CD14-positive monocyte (primary cell): Measurements from ENCODE around the gene TLNRD1. TPM values are rescaled to one million over a fixed set of nuclear protein-coding genes. Genes with fewer than 3 reads are reported as not detected.

Source experiments
- DNase-seq, 3 donors: peaks; one replicate each; pipeline ENCODE4 v3.0.0-alpha.2; 2011 to 2022
- H2AFZ ChIP-seq: 2 replicates; pipeline ENCODE4 v1.6.0; 2012; ENCODE audit warnings: mild to moderate bottlenecking, low read depth, low read length, inconsistent platforms; ENCODE audit not compliant: insufficient read depth, poor library complexity, severe bottlenecking
- H3K27ac ChIP-seq, 2 donors: 1 replicate in 1 of 2; 2 replicates in 1 of 2; pipeline ENCODE4 v1.5.1; 2012 to 2013; ENCODE audit warnings: low read length in 2 of 2, control low read depth in 1 of 2, inconsistent platforms in 1 of 2, low read depth in 1 of 2, mild to moderate bottlenecking in 1 of 2
- H3K27me3 ChIP-seq, 2 donors: one replicate each; pipeline versions ENCODE4 v1.6.0 to v1.6.1; 2011 to 2013; ENCODE audit warnings: low read length in 2 of 2; ENCODE audit not compliant: control insufficient read depth in 2 of 2, insufficient read depth in 2 of 2
- H3K36me3 ChIP-seq, 2 donors: replicated peaks in 1 of 2; 1 replicate in 1 of 2; 2 replicates in 1 of 2; pipeline versions ENCODE4 v1.5.1 to v1.6.1; 2012 to 2013; ENCODE audit warnings: low read length in 2 of 2, control low read depth in 1 of 2, inconsistent platforms in 1 of 2, mild to moderate bottlenecking in 1 of 2; ENCODE audit not compliant: insufficient read depth in 2 of 2, control insufficient read depth in 1 of 2
- H3K4me1 ChIP-seq, 2 donors: 1 replicate in 1 of 2; 2 replicates in 1 of 2; pipeline versions ENCODE4 v1.5.1 to v1.6.1; 2012 to 2013; ENCODE audit warnings: low read length in 2 of 2, control low read depth in 1 of 2, inconsistent platforms in 1 of 2, mild to moderate bottlenecking in 1 of 2, moderate library complexity in 1 of 2; ENCODE audit not compliant: insufficient read depth in 2 of 2, control insufficient read depth in 1 of 2
- H3K4me2 ChIP-seq: replicated peaks from 2 replicates; pipeline ENCODE3; 2012; ENCODE audit warnings: low read length, moderate library complexity, mild to moderate bottlenecking; ENCODE audit not compliant: poor library complexity, severe bottlenecking; ENCODE audit errors: extremely low read depth
- H3K4me3 ChIP-seq, 3 experiments: fragments of 200-600 bp in 1 of 3; sonication (generic) in 1 of 3; replicated peaks in 1 of 3; 1 replicate in 2 of 3; 2 replicates in 1 of 3; pipeline ENCODE4 v1.5.1; 2011 to 2013; ENCODE audit warnings: low read length in 3 of 3, mild to moderate bottlenecking in 3 of 3, control low read depth in 2 of 3, low read depth in 2 of 3, inconsistent platforms in 1 of 3, moderate library complexity in 1 of 3
- H3K79me2 ChIP-seq: 2 replicates; pipeline ENCODE4 v1.6.0; 2012; ENCODE audit warnings: mild to moderate bottlenecking, control low read depth, inconsistent platforms, low read length, moderate library complexity; ENCODE audit not compliant: insufficient read depth
- H3K9ac ChIP-seq: 2 replicates; pipeline ENCODE4 v1.6.0; 2017; ENCODE audit warnings: low read length, mild to moderate bottlenecking; ENCODE audit not compliant: insufficient read depth, poor library complexity, severe bottlenecking
- H3K9me3 ChIP-seq, 2 donors: replicated peaks in 1 of 2; 1 replicate in 1 of 2; 2 replicates in 1 of 2; pipeline versions ENCODE4 v1.5.1 to v1.6.1; 2012 to 2013; ENCODE audit warnings: low read length in 2 of 2, control low read depth in 1 of 2; ENCODE audit not compliant: control insufficient read depth in 1 of 2, insufficient read depth in 1 of 2
- H4K20me1 ChIP-seq: 2 replicates; pipeline ENCODE4 v1.6.0; 2012; ENCODE audit warnings: mild to moderate bottlenecking, low read length, control low read depth, moderate library complexity; ENCODE audit not compliant: insufficient read depth
- H3K27ac Mint-ChIP-seq, 7 donors: one replicate each; pipeline ENCODE4 v1.8.0; 2020; ENCODE audit warnings: mild to moderate bottlenecking in 7 of 7, mixed read lengths in 7 of 7, moderate library complexity in 6 of 7, inconsistent platforms in 2 of 7
- H3K27me3 Mint-ChIP-seq, 3 donors: one replicate each; pipeline ENCODE4 v1.8.0; 2021 to 2022; ENCODE audit warnings: low read depth in 3 of 3, mild to moderate bottlenecking in 3 of 3, mixed read lengths in 3 of 3, moderate library complexity in 3 of 3, inconsistent platforms in 1 of 3
- H3K36me3 Mint-ChIP-seq, 2 donors: one replicate each; pipeline ENCODE4 v1.8.0; 2020; ENCODE audit warnings: mixed read lengths in 2 of 2, inconsistent platforms in 1 of 2, mild to moderate bottlenecking in 1 of 2
- H3K4me1 Mint-ChIP-seq: one replicate; pipeline ENCODE4 v1.8.0; 2020; ENCODE audit warnings: mild to moderate bottlenecking, mixed read lengths
- H3K4me3 Mint-ChIP-seq, 2 donors: one replicate each; pipeline ENCODE4 v1.8.0; 2020; ENCODE audit warnings: mild to moderate bottlenecking in 2 of 2, mixed read lengths in 2 of 2, moderate library complexity in 1 of 2
- H3K9me3 Mint-ChIP-seq, 7 donors: one replicate each; pipeline ENCODE4 v1.8.0; 2020 to 2022; ENCODE audit warnings: mixed read lengths in 7 of 7, mild to moderate bottlenecking in 6 of 7, moderate library complexity in 6 of 7, inconsistent platforms in 2 of 7
- whole genome bisulfite sequencing: methylation state at CpG from one replicate; pipeline ENCODE4 v1.1.5; 2013; ENCODE audit warnings: missing lambda C conversion rate; ENCODE audit not compliant: insufficient coverage; 5-methylcytosine and 5-hydroxymethylcytosine counted together
- intact Hi-C, 2 donors: fragments of 100-400 bp; cut with micrococcal nuclease; formaldehyde crosslinking; loops; one replicate each; pipeline versions ENCODE4 v1.15.0 to v1.15.1; 2023
- polyA plus RNA-seq, 3 donors: library from polyadenylated mRNA; depleted of rRNA in 1 of 3; unstranded in 2 of 3; stranded (reverse) in 1 of 3; fragments of 300-500 nt in 2 of 3; fragments of >200 nt in 1 of 3; fragmentation: Illumina TruSeq in 2 of 3; gene quantifications; 1 replicate in 2 of 3; 2 replicates in 1 of 3; pipeline ENCODE4 v1.2.3, GENCODE V29; 2012 to 2021
- TF ChIP-seq, protein P1 (sequence below): fragments of 200-600 bp; IDR thresholded peaks from one replicate; pipeline ENCODE4 v1.8.0; 2022; ENCODE audit warnings: antibody characterized with exemption, mild to moderate bottlenecking

TLNRD1 gene
- polyA plus RNA-seq, 3 donors = 2.6 to 12.6 (median 3.4) TPM

DNA sequence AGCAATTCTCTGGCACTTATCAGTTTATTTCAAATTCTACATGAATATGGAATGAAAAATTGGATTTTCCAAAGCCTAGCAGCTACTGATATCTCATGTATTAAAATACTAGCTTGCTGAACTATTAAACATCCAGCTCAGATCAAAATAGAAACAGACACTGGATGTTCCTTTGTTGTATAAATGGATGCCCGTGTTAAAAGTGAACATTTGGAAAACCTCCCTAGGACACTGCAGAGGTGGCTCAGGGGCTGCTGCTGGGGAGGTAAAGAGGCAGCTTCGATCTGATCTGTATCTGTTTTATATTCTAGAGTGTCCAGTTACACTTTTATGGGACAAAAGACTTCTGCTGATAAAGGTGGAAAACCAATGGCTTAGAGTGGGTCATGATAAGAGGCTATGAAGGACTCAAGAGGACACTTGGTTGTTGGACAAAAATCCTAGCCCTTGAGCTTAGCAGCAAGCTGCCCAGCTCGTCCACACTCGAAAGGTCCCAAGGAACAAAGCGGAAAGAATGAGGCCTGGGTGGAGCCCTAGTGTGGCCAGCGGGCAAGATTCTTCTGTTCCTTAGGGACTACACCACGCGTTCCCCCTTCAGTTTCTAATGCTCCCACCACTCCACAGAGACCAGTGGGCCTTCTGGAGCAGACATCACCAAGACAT is 21.1 kb upstream of the TLNRD1 start:
- peaks cover 6% of the 10 kb centered on the region in 2 donors for H3K4me1 ChIP-seq
- peaks cover 0 to 2% (median 0%) of the 10 kb centered on the region in 7 donors for H3K9me3 Mint-ChIP-seq
- H3K36me3 Mint-ChIP-seq = peaks cover 56 to 58% of the 10 kb centered on the region in 2 donors
- no peak overlapping the region for H3K4me3 Mint-ChIP-seq
- H2AFZ ChIP-seq = no peak overlapping the region
- no peaks in the 10 kb centered on the region for H3K9me3 ChIP-seq
- intact Hi-C loops = loop anchor here (5.0 to 10.0 kb wide), 3 partner anchors 55 to 288 kb away; no protein-coding TSS in a partner anchor
- no peak for DNase-seq
- TF ChIP-seq, protein P1, sequence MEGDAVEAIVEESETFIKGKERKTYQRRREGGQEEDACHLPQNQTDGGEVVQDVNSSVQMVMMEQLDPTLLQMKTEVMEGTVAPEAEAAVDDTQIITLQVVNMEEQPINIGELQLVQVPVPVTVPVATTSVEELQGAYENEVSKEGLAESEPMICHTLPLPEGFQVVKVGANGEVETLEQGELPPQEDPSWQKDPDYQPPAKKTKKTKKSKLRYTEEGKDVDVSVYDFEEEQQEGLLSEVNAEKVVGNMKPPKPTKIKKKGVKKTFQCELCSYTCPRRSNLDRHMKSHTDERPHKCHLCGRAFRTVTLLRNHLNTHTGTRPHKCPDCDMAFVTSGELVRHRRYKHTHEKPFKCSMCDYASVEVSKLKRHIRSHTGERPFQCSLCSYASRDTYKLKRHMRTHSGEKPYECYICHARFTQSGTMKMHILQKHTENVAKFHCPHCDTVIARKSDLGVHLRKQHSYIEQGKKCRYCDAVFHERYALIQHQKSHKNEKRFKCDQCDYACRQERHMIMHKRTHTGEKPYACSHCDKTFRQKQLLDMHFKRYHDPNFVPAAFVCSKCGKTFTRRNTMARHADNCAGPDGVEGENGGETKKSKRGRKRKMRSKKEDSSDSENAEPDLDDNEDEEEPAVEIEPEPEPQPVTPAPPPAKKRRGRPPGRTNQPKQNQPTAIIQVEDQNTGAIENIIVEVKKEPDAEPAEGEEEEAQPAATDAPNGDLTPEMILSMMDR = no peak
- H3K4me3 ChIP-seq = no peak overlapping the region
- H3K27ac Mint-ChIP-seq = peak overlapping the region in 4 of 7 donors; percentile 61 to 91 (median 71)
- H3K27me3 Mint-ChIP-seq = no peaks in the 10 kb centered on the region
- H4K20me1 ChIP-seq = peaks cover 13% of the 10 kb centered on the region
- WGBS = 100% methylated on average over 2 of the region's 8 CpGs
- no peak overlapping the region for H3K9ac ChIP-seq
- peaks cover 47% of the 10 kb centered on the region for H3K79me2 ChIP-seq
- no peaks in the 10 kb centered on the region for H3K27me3 ChIP-seq
- no peak overlapping the region for H3K4me2 ChIP-seq
- H3K27ac ChIP-seq = peak overlapping the region in 1 of 2 donors; percentile 45
- peaks cover 24% of the 10 kb centered on the region for H3K4me1 Mint-ChIP-seq
- H3K36me3 ChIP-seq = peaks cover 35 to 57% of the 10 kb centered on the region in 2 donors

- Histone ChIP-seq H3K27me3 (no peaks in the 10 kb centered on the region), H3K79me2 (peaks cover 55% of the 10 kb centered on the region), H3K9me3 (no peaks in the 10 kb centered on the region), H3K4me1 (peaks cover 24 to 27% of the 10 kb centered on the region in 2 donors), H3K36me3 (peaks cover 25 to 37% of the 10 kb centered on the region in 2 donors), H3K9ac (no peak overlapping the region), H3K4me2 (no peak overlapping the region), H3K4me3 (no peak overlapping the region), H4K20me1 (peaks cover 12% of the 10 kb centered on the region), H2AFZ (no peak overlapping the region), H3K27ac (peak overlapping the region in 1 of 2 donors; percentile 55)
- WGBS = no CpG with 5 or more reads among the region's 2 CpGs
- Mint-ChIP-seq H3K4me1 (peaks cover 44% of the 10 kb centered on the region), H3K27me3 (peaks cover 0 to 3% (median 0%) of the 10 kb centered on the region in 3 donors), H3K27ac (peak overlapping the region; percentile 68 to 98 (median 79)), H3K4me3 (no peak overlapping the region), H3K9me3 (no peaks in the 10 kb centered on the region), H3K36me3 (peaks cover 51% of the 10 kb centered on the region in 2 donors)
- DNase-seq = peak in 2 of 3 donors; percentile 23 to 34
- TF ChIP-seq, protein P1 = no peak
- intact Hi-C loops = loop anchor here in 1 of 2 donors (10.0 kb wide), 1 partner anchor 53 kb away; no protein-coding TSS in a partner anchor
Observed at GRCh38 chr15:80982205-80982604, 18.5 kb upstream of the TLNRD1 start.
